K562 (cell line): Measurements from ENCODE around the gene DOP1A. TPM values are rescaled to one million over a fixed set of nuclear protein-coding genes. Genes with fewer than 3 reads are reported as not detected.

Experiments used
- RBM34 ChIP-seq: fragments of 200-400 bp; formaldehyde crosslinking; IDR thresholded peaks from 2 replicates; pipeline ENCODE4 v1.6.1; 2018; ENCODE audit warnings: low read length, borderline replicate concordance; ENCODE audit not compliant: insufficient read depth
- TBP ChIP-seq: optimal IDR thresholded peaks from 2 replicates; pipeline ENCODE3; 2011; ENCODE audit warnings: low read depth, low read length, improper control_type of control experiment
- polyA plus RNA-seq, 8 experiments: library from polyadenylated mRNA; depleted of rRNA in 4 of 8; stranded (reverse) in 5 of 8; unstranded in 3 of 8; fragments of >200 nt; fragmentation: Nextera tagmentation in 2 of 8; fragmentation: Illumina TruSeq in 1 of 8; extraction: Ambion mirVana in 2 of 8; extraction: Trizol in 1 of 8; gene quantifications; 2 replicates each; pipeline versions ENCODE4 v1.2.1 to v1.2.3, GENCODE V29; 2011 to 2014; ENCODE audit warnings: inconsistent platforms in 1 of 8, missing spikeins in 1 of 8
- total RNA-seq, 7 experiments: library from RNA; depleted of rRNA in 6 of 7; stranded (reverse); fragments of >200 nt in 6 of 7; fragmentation: Illumina TruSeq in 2 of 7; extraction: Trizol in 2 of 7; gene quantifications; 2 replicates each; pipeline versions ENCODE4 v1.2.1 to v1.2.3, GENCODE V29; 2011 to 2021; ENCODE audit warnings: low replicate concordance in 1 of 7
- TF ChIP-seq, protein P1 (sequence below): fragments of 250-450 bp; sonication (Bioruptor Pico); IDR thresholded peaks from 2 replicates; pipeline ENCODE4 v1.9.0; 2021; ENCODE audit warnings: mild to moderate bottlenecking

Gene DOP1A
- total and polyA plus RNA-seq, 9 of the 15 experiments (the other 6 are each of a cell fraction or from before 2014, with no cell fraction given), result 0.75 to 10.5 (median 4.4) TPM

DNA sequence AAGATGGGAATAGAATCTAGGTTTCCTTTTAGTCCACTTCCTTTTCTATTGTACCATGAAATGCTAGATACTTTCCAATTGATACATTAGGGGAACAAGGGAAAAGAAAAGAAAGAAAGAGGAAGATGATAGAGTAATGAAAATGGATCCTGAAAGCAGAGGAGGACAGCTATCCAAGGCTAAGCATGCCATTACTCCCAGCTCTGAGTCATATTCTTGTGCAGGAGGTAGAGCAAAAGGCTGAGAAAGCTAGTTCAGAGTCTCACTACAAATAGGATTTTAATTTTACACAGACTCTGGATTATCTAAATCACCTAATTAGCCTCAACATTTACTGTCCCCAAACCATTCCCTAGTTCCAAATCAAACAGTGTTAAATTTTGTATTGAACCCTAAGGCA lies 149.3 kb downstream of the DOP1A start (continued):
- TF ChIP-seq, protein P1, sequence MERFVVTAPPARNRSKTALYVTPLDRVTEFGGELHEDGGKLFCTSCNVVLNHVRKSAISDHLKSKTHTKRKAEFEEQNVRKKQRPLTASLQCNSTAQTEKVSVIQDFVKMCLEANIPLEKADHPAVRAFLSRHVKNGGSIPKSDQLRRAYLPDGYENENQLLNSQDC (CRISPR knock-in tag), result no peak
- TF ChIP-seq RBM34 (no peak), TBP (no peak)

Other genes starting within 250 kb of the DOP1A start
- 10.4 and 11.2 TPM in 2 replicates for gene UBE3D, start 1.8 kb upstream of the DOP1A start, total RNA-seq (2014; rRNA removed)
- 17.2 and 17.6 TPM in 2 replicates for gene UBE3D, start 1.8 kb upstream of the DOP1A start, total RNA-seq (2014; rRNA removed; fragmentation: Illumina TruSeq; extraction: Trizol)
- 12.9 and 13.6 TPM in 2 replicates for gene UBE3D, start 1.8 kb upstream of the DOP1A start, total RNA-seq (2015; rRNA removed; fragmentation: Illumina TruSeq; extraction: Trizol)
- 9.5 and 12.6 TPM in 2 replicates for gene UBE3D, start 1.8 kb upstream of the DOP1A start, total RNA-seq (2021)
- gene UBE3D, start 1.8 kb upstream of the DOP1A start, polyA plus RNA-seq (2011; rRNA removed), result 8.5 and 11.3 TPM in 2 replicates
- gene UBE3D, start 1.8 kb upstream of the DOP1A start, polyA plus RNA-seq (2014; fragmentation: Illumina TruSeq; extraction: Trizol), result 7.4 and 9.4 TPM in 2 replicates
- gene UBE3D, start 1.8 kb upstream of the DOP1A start, polyA plus RNA-seq (2014; fragmentation: Nextera tagmentation; extraction: Ambion mirVana), result 10 to 100 TPM; 11.9 to 16.3 TPM
- gene UBE3D, start 1.8 kb upstream of the DOP1A start, polyA plus RNA-seq (2014; rRNA removed), result 11.2 and 12.4 TPM in 2 replicates
- gene PGM3, start 125.6 kb downstream of the DOP1A start, total RNA-seq (2014; rRNA removed), result 19.1 TPM in 2 replicates
- 54.5 and 62.2 TPM in 2 replicates for gene PGM3, start 125.6 kb downstream of the DOP1A start, total RNA-seq (2014; rRNA removed; fragmentation: Illumina TruSeq; extraction: Trizol)
- 32.2 and 36.6 TPM in 2 replicates for gene PGM3, start 125.6 kb downstream of the DOP1A start, total RNA-seq (2015; rRNA removed; fragmentation: Illumina TruSeq; extraction: Trizol)
- gene PGM3, start 125.6 kb downstream of the DOP1A start, total RNA-seq (2021), result 49.0 and 50.5 TPM in 2 replicates
- 81.8 and 87.7 TPM in 2 replicates for gene PGM3, start 125.6 kb downstream of the DOP1A start, polyA plus RNA-seq (2011; rRNA removed)
- 28.4 and 30.5 TPM in 2 replicates for gene PGM3, start 125.6 kb downstream of the DOP1A start, polyA plus RNA-seq (2014; fragmentation: Illumina TruSeq; extraction: Trizol)
- gene PGM3, start 125.6 kb downstream of the DOP1A start, polyA plus RNA-seq (2014; fragmentation: Nextera tagmentation; extraction: Ambion mirVana), result 100 to 1,000 TPM in 1 of 2 experiments, 10 to 100 TPM in 1; 75.3 to 107 TPM
- gene PGM3, start 125.6 kb downstream of the DOP1A start, polyA plus RNA-seq (2014; rRNA removed), result 21.2 and 21.7 TPM in 2 replicates
- 1.5 and 1.8 TPM in 2 replicates for gene RWDD2A, start 125.7 kb downstream of the DOP1A start, total RNA-seq (2014; rRNA removed)
- gene RWDD2A, start 125.7 kb downstream of the DOP1A start, total RNA-seq (2014; rRNA removed; fragmentation: Illumina TruSeq; extraction: Trizol), result 1.8 and 1.9 TPM in 2 replicates
- gene RWDD2A, start 125.7 kb downstream of the DOP1A start, total RNA-seq (2015; rRNA removed; fragmentation: Illumina TruSeq; extraction: Trizol), result 1.6 TPM in 2 replicates
- gene RWDD2A, start 125.7 kb downstream of the DOP1A start, total RNA-seq (2021), result 1.7 and 2.0 TPM in 2 replicates
- 4.7 and 4.8 TPM in 2 replicates for gene RWDD2A, start 125.7 kb downstream of the DOP1A start, polyA plus RNA-seq (2011; rRNA removed)
- 2.0 and 2.1 TPM in 2 replicates for gene RWDD2A, start 125.7 kb downstream of the DOP1A start, polyA plus RNA-seq (2014; fragmentation: Illumina TruSeq; extraction: Trizol)
- gene RWDD2A, start 125.7 kb downstream of the DOP1A start, polyA plus RNA-seq (2014; fragmentation: Nextera tagmentation; extraction: Ambion mirVana), result 1 to 10 TPM; 2.5 to 3.6 TPM
- 1.8 and 2.6 TPM in 2 replicates for gene RWDD2A, start 125.7 kb downstream of the DOP1A start, polyA plus RNA-seq (2014; rRNA removed)